GDM1 (cell line): Measurements from ENCODE around the gene DOCK4.

ENCODE experiments used
- DNase-seq: peaks from one replicate; lab custom pipeline; 2025; lab: John Stamatoyannopoulos, UW

The DOCK4 gene

DNA sequence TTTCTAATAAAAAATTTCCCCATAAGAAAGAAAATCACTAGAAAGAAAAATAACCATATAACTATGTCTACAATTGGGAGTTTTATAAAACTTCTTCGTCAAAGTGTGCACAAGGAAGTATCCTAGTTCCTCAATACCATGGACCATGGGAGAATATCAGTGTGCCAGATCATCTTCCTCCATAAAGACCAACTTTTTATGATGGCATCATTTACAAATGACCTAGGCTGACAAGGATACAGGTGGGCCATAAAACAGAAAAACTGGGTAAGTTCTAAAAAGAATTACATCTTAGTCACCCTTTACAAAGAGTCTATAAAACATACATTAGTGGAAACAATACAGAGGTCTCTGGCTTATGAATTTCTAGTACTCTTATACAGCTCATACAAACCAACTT, 303.2 kb downstream of the DOCK4 start:
- no peak for DNase-seq

- no peak for DNase-seq
These were observed 305.9 kb downstream of the DOCK4 start for GRCh38 chr7:111900283-111900682.

GRCh38 chr7:111895049-111895448, 311.1 kb downstream of the DOCK4 start:
- no peak for DNase-seq

DNA sequence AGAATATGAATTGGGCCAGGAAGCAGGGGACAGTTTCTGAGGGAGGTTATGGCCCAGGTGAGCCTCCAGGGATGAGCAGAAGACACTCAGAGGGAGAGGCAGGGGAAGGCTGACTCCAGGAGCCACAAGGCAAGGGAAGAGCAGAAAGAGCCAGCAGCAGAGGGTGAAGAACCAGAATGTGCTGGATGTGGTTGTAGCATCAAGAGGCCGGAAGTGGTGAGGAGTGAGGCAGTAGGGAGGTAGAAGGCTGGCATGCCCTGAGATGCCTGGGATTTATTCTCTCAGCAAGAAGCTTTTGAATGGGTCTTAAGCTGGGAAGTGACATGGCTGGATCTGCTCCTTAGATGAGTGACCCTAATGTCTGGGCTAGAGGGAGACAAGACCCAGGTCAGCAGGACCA, 311.7 kb downstream of the DOCK4 start:
- DNase-seq: no peak

DNA sequence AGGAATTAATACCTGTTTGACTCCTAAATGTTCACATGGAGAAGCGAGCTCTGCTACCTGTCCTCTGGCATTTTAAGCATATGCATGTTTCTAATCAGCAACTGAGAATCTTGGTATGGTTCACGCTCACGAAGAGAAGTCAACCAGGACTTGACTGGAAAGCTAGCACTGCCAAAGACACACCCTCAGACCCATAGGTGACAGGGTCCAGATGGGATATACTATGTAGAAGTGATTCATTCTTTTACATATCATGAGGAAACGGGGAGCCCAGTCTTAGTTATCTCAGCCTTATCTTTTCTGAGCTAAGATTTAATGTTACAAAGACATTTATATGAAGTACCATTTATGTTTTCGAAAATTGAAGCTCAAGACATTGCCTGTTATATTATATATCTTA, 313.0 kb downstream of the DOCK4 start:
- DNase-seq: no peak

DNA sequence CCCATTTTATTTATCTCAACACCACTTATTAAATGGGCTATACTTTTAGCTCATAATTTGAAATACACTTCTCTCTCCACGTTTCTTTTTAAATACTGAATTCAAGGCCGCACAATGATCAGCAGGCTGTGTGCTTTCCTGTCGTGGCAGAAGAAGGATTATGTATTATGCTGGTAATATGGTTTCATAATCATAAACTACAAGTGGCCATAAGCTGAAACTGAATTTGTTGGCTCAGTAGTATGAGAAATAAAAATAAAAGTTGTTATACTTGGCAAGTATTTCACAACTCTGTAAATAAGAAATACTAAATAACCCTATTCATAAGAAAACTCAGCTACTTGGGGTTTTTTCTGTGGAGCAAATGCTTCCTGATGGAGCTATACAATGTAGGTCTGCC, 313.6 kb downstream of the DOCK4 start:
- DNase-seq: no peak

GRCh38 chr7:111887734-111888133, 318.5 kb downstream of the DOCK4 start:
- DNase-seq: no peak

- DNase-seq: no peak
These were observed 320.0 kb downstream of the DOCK4 start for GRCh38 chr7:111886233-111886632.

- no peak for DNase-seq
These were observed 323.0 kb downstream of the DOCK4 start for GRCh38 chr7:111883241-111883640.

DNA sequence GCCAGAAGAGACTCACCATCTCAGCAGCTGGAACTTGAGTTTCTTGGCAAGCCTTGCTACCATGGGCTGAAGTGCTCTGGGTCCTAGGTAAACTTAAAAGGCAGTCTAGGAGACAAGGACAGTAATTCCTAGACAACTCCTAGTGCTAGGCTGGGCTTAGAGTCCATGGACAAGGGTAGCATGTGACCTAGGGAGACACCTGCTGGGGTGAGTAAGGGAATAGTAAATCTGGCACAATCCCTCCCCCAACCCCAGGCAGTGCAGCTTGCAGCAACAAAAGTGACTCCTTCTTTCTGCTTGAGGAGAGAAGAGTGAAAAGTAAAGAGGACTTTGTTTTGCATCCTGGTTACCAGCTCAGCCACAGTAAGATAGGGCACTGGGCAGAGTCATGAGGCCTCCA, 327.4 kb downstream of the DOCK4 start:
- DNase-seq: no peak

DNA sequence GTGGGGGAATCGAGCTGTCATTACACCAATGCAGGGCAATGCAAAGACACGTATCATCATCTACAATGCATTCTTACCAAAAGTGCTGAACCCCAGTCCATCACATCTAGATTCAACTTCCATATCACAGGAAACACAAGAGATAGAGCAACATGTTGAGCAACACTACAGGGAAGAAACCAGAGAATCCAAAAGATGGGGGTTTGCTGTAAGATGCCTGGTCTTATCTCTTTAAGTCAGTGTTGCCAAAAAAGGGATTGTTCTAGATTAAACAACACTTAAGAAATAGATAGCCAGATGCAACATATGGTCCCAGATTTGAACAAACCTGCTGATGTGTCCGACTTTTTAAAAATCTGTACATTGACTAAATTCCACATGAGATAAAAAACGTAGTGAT, 328.3 kb downstream of the DOCK4 start:
- no peak for DNase-seq

- no peak for DNase-seq
These were observed 332.1 kb downstream of the DOCK4 start for GRCh38 chr7:111873963-111874690.

DNA sequence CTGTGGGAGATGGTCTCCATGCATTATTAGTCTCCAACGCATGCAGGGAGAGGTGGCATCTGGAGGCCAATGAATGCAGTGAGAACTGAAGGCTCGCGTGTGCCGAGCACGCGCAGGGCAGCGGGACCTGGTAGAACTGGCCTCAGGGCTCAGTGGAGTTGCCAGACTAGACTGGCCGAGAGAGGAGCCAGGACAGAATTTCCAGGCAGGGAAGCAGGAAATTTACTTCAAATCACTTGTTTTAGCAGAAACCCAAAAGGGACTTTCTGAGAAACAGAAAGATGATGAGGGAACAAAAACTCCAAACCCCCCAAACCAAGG, 332.9 kb downstream of the DOCK4 start:
- DNase-seq: no peak

DNA sequence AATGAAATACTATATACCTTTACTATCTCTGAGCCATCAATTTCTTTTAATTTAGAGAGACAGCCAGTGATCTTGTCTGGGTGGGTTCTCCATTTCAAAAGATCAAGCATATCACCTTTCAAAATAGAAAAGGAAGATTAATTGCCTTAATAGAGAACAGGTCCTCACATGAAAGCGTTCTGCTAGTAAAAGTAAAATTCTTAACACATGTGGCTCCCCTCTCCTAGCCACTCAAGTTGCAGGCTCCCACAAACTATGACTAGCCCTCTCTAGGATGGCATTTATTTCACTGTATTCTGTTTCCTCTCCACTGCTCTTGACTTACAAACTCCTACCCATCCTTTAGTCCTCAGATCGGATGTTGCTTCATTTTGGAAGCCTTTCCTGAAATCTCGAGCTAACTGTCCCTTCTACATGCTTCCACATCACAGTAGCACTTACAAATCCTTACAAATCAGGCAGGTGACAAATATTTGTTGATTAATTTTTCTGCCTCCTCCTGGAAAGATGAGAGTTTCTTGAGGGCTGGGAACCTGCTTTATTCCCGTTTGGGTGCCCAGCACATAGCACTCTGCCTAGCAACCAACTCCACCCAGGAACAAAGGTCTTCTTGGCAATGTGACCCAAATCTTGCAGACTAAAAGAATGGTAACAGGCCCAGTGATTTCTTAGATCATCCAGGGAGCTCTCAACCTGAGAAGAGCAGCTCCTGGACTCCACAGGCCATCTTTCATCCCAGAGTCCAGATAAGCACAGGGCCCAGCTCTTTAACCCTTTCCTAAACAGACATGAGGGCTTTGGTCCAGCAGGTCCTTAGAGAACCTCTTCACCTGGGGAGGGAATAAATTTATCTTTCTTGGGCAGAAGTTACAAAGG, 333.5 kb downstream of the DOCK4 start:
- DNase-seq: no peak

DNA sequence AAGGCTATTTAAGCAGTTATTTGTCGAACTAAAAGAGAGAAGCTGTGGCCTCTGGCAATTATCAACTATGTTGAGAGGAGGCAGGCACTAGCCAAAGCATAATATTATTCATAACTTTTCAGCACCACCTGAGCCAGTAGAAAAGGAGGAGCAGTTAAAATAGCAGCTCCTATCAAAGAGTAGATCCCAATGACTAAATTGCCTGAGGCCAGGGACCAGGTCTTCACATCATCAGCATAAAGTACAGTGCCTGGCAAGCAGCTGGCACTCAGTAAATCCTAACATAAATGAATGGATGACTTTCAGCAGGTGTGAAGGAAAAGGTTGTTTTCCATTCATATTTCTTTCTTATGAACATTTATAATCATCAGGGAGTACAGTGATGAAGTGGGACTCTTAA, 334.9 kb downstream of the DOCK4 start:
- DNase-seq: no peak

- no peak for DNase-seq
These were observed 336.9 kb downstream of the DOCK4 start for GRCh38 chr7:111869280-111869679.

GRCh38 chr7:111867348-111867931, 338.8 kb downstream of the DOCK4 start:
- no peak for DNase-seq

GRCh38 chr7:111866787-111867186, 339.4 kb downstream of the DOCK4 start:
- DNase-seq: no peak

DNA sequence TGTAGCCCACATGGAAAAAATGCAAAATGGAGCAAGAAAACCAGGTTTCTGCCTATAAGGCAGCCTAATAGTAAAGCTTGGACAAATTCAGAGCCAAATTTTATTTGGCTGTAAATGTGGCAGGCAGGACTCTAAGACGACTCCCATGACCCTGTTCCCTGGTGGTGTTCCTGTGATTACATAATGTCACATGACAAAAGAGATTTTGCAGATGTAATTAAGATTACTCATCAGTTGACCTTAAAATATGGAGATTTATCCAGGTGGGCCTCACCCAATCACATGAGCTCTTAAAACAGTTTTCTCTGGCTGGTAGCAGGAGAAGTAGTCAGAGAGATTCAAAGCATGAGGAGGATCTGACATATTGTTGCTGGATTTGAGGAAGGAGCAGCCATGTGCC, 340.8 kb downstream of the DOCK4 start:
- DNase-seq: no peak

- DNase-seq: no peak
These were observed 341.8 kb downstream of the DOCK4 start for GRCh38 chr7:111864291-111864976.

DNA sequence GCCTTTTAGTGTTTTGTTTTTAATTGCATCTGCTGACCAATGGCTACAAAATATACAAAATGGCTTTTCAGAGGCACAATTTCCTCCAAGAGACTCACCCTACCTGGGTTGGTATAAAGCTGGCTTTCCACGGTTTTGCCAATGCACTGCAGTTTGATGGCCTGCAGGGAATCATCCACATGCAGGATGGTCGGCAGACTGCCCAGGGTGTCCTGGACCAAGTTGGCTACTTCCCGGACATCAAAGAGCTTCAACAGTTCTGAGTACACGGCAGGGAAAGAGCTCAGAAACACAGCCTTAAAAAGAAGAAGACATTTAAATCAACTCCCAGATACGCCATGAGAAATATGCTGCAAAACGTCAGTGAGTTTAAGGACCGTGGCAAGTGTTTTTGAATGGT, 342.9 kb downstream of the DOCK4 start:
- DNase-seq: no peak

- DNase-seq: no peak
These were observed 346.0 kb downstream of the DOCK4 start for GRCh38 chr7:111860248-111860647.

GRCh38 chr7:111858331-111858730, 347.9 kb downstream of the DOCK4 start:
- no peak for DNase-seq
